NCI-H82 treated with DMSO at 0.1 percent for 48 hours (cell line): ENCODE data around the gene PCDH9.

Source experiments
- DNase-seq: peaks from one replicate; lab custom pipeline; 2025; ENCODE audit not compliant: unreplicated experiment; lab: John Stamatoyannopoulos, UW

Gene PCDH9

DNA sequence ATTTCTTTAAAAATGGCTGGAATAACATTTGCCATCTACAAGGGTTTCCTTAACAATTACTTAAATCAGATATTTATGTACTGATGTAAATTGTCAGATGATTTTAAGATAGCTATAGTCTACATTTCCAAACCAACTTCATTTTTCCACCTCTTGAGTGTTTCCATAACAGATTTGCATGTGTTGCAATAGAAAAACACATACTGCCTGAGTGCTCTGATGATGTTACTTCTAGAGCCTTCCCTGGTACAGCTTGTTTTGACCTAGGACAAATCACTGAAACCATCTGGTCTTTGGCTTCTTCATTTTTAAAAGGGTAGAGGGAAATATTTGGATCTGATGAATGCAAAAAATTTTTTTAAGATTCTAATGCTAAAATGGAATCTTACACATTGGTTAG is 245.9 kb downstream of the PCDH9 start:
- DNase-seq = no peak

DNA sequence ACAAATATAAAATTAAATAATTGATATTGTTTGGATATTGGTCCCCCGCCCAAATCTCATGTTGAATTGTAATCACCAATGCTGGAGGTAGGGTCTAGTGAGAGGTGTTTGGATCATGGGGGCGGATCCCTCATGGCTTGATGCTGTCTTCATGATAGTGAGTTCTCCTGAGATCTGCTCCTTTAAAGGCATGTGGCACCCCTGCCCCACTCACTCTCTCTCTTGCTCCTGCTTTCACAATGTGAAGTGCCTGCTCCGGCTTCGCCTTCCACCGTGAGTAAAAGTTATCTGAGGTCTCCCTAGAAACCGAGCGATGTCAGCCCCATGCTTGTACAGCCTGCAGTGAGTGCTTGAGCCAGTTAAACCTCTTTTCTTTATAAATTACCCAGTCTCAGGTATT is 248.2 kb downstream of the PCDH9 start:
- no peak for DNase-seq

DNA sequence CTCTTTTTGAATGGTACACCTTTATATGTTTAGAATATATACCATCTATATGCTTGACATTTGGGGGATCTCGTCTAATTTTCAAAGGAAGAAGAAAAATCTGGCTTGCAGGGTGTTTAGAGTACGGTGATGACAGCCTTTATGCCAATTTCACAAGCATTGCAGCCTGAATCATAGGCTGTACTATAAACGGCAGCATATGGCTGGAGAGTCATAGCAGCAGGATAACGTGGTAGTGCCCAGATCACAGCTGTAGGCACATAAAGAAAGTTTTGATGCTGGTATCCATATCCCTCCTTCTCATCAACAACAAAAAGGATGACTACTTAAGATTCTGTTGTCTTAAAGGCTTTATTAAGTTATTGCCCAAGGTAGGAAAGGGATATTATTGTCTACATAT is 253.0 kb downstream of the PCDH9 start:
- DNase-seq = no peak

DNA sequence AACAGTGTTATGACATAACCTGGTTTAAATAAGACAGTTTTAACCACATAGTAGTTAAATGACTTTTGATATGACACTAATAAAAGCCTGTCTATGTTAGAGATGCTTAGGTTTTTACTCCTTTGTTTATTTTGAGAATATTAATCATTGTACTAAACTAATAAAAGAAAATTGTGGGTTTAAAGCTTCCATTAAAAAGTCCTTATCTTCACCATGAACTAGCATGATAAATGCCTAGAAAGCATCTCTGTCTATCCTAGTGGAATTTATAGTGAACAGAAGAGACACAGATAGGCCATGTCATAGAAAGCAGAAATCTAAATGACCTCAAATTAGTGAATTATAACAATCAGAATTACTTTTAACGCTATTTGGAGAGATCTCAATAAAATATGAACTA is 255.2 kb downstream of the PCDH9 start:
- no peak for DNase-seq

DNA sequence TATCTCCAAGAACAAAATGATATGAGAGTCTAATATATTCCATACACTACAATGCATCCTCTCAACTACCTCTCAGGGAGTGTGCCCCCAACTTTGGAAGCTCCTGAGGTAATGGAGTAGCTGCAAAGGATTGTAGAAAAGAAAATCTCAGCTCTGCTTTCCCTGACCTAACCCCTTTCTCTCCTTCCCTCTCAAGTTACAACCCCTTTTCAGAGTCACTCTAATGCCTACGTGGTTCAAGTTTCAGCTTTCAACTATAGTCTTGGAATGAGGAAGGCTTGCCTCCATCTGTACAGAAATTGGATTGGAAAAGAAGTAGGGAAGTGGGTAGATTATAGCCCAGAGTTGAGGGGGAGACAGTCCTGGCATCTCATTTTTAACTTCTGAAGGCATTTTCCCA is 256.0 kb downstream of the PCDH9 start:
- no peak for DNase-seq

DNA sequence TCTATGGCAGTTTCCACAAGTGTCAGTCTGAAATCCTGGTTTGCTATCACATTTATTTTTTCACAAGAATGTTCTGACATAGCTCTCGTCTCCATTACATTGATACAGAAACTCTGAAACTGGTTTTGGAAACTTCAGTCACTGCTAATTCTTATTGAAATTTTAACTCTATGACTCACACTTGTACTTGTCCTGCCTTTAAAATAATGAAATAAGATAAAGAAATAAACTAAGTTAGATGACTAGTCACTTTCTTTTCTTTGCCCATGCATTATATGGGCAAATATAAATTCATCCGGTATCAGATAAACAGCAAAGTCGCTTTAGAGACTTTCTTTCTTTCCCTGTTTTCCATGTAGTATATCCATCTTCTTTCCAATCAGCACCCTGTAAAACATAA is 257.5 kb downstream of the PCDH9 start:
- no peak for DNase-seq

DNA sequence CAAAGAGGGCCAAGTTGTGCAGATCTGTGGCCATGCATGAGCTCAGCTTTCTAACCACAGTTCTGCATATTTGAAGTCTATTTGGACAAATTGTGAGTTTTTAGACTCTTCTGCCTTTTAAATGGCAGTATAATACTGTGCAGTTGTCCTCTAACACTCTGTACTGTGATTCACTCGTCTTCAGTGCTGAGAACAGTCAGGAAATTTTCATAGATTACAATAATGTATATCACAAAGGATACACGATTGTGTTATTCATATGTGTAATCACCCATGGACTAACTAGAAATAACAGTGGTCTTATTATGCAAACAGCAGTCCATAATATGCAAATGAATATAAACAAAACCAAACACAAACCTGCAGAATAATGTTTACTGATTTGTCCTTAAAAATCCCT is 259.1 kb downstream of the PCDH9 start:
- no peak for DNase-seq

DNA sequence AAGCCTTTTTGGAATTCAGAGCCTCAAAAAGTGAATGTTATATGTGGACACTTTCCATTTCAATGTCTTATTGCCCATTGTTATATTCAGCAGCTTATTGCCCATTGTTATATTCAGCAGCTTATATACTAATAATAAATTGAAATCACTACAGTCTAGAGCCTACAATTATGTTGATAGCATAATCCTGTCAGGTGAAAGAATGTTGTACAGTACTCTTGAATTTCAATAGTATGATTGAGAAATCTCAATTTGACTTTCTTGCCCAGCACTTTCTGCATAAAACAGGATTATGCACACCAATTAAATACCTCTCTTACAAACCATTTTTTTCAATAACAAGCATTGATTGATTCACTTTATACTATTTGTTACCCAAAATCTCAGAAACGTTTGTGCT is 260.8 kb downstream of the PCDH9 start:
- DNase-seq = no peak

DNA sequence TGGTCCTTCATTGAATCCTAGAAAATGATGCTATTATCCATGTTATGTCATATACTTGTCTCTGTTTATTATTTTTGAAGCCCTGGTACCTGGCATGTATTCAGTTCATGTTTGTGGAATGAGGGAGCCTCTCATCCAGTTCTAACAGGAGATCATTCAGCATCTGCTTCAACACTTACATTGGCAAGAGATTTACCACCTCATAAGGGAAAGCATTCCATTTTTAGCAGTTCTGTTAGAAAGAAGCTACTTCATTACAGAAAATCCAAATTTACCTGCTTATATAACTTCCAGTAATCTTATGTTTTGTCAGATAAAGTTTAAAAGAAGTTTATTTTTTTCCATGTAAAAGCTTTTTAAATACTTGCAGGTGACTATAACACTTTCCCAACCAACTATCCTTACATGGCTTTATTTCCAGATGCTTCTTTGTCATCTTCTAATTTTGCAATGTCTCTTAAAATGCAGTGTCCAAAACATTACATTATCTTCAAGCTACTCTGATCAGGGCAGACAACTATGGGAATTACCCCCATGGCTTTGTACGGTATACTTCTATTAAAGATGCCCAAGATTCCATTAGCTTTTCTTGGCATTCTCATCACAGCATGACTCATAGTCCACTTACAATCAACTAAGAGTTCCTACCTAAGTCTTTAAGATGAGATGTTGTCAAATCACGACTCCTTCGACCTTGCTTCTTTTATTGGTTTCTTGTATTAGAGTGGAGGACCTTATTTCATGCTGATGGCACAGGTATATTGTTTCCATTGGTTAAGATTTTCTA is 262.1 kb downstream of the PCDH9 start:
- no peak for DNase-seq

DNA sequence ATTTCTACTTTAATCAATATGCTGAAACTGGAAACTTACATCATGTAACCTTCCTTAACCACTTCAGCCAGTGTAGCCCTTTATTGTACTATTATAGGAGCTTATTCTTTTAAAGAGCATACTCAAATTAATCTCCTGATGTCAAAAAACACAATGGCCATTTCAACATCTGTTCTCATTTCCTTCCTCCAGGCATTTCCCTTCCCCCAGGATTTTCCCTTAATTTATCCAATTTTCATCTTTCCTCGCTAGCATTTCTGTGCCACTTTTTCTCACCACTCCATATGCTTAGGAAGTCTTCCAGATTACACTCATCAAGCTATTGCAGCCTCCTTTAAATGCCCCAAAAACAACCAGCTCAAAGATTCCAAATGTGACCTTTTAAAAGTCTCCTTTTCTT is 265.0 kb downstream of the PCDH9 start:
- DNase-seq = peak; percentile 63

DNA sequence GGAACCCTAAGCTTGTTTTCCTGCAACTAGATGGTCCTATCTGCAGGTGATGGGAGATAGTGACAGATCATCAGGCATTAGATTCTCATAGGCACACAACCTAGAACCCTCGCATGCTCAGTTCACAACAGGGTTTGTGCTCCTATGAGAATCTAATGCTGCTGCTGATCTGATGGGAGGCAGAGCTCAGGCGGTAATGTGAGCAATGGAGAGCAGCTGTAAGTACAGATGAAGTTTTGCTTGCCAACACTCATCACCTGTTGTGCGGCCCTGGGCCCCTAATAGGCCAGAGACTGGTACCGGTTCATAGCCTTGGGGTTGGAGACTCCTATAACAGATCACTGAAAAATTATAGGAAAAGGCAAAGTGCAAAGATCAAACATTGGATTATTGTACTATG is 267.2 kb downstream of the PCDH9 start:
- DNase-seq = no peak

DNA sequence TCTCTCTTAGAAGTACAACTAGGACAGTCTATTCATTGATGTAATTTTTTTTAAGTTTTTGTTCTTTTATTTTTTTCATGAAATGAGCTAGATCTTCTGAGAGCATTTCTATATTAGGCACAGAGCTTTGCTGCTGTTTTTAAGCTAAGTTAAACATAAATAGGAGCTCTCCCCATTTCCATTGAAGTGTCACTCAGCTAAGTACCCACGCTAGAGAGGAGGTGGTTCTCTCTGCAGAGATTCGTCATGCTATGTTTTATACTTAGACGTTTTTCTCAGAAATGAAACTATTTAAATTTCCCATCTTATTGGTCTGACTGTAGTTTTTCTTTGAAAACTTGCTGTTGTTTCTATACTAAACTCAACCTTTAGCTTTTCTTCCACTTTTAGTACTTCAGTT is 271.5 kb downstream of the PCDH9 start:
- no peak for DNase-seq

DNA sequence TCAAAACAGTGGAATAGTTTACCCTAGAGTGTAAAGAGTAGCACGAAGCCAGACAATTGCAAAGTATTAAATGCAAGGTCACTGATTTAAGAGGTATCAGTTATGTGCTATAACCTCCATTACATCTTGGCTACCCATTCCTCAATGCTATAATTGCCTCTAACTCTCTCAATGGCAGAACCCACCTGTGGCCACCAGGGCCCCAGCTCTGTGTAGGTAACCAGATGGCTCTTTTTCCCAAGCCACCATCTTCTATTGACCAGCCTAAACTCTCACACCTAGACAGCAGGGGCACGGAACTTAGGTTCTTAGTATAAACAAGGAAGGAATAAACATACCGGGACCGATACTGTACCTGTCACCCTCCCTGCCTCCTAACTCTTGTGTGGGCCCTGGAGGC is 277.6 kb downstream of the PCDH9 start:
- DNase-seq = no peak

DNA sequence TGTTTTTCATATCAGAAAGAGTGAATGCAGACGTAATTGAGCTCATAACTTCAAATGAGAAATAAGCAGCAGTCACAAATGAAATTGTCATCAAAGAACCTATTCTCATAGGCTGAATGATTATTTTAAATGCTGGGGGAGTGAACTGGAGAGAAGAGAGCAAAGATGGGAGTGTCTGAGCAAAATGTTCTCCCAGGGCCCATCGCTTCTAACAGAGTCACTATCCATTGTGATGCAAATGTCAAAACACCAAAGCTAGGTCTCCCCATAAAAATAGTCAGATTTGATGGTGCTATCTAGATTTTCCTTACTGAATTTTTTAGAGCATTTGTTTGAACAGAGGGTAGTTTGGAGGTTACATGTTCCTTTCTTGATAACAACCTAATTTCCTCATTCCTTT is 278.7 kb downstream of the PCDH9 start:
- DNase-seq = no peak

DNA sequence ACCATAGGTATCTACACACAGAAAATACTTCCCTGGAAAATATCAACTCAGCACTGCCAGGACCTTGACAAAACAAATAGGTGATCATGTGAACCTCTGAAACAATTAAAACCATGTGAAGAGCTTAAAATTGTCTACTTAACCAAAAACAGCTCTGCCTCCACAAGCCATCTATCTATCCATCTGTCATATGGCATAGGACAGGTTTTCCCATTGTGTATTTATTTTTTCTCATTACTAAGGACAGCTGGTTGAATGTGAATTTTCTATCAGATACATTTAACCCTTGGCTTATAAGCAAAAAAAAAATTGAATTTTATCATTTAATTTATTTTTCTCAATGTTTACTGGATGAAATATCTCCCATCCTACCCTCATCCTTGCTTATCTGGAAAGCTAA is 279.5 kb downstream of the PCDH9 start:
- no peak for DNase-seq

DNA sequence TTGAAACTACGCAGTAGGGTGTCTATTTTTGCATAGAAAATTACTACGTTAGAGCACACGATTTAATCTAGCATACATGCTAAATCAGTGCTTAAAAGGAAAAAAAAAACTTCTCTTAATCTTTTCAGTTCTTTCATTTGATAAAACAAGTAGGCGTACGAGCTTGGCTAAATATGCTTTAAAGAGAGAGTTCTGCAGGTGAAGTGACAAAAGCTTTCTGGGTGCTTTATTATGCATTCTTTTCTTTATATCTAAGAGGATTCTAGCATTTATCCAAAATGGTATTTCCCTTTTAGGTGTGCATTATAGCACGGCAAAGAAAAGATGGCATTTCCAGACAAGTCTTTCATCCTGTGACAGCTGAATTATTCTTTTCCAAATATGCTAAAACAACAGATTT is 281.2 kb downstream of the PCDH9 start:
- DNase-seq = no peak

DNA sequence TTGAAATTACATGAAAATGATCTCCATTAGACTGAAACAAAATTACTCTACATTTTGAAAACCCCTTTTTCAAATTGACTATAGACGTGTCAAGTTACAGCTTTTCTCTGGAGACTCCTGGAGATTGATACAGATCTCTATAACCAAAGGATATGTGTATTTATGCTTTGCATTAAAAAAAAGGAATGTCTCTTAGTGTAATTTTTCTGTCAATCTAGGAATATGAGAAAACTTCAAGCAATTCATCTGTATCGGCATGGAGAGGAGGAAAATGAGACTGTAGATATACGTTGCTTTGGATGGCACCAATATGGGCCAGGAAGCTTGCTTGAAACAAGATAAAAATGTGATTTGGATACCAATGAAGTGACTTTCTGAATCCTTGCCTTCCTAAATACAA is 286.6 kb downstream of the PCDH9 start:
- no peak for DNase-seq

DNA sequence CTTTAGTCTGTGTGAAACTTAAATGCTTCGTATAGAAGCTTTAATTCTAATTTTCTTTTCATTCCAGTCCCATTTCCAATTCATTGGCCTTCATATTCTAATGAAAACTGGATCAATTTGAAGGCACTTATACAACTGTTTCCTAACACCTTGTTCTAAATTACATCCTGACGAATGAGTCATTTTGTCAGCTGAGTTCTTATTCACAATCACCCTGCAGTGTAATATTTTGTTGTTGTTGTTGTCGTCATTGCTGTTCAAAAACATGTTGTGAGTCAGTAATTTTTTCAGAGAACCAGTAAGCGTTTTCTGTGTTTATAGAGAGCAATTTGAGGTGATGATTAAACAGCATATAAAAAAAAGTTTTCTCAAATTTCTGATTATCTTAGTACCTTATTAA is 290.0 kb downstream of the PCDH9 start:
- no peak for DNase-seq

DNA sequence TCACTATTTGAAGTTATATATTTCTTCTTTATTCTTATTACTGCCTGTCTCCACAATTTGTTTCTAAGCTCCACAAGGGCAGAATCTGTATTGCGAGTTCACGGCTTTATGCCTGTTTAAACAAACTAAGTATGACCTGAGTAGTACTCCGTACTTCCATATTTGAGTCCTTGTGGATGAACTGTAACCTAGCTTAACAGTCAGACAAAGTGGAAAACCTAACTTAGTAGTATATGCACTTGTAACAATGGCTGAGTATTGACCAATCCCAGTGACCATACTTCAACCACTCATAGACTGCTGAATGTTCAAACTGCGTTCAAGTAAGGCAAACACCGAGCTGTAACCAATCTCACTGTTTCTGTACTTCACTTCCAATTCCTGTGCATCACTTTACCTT is 292.7 kb downstream of the PCDH9 start:
- no peak for DNase-seq

DNA sequence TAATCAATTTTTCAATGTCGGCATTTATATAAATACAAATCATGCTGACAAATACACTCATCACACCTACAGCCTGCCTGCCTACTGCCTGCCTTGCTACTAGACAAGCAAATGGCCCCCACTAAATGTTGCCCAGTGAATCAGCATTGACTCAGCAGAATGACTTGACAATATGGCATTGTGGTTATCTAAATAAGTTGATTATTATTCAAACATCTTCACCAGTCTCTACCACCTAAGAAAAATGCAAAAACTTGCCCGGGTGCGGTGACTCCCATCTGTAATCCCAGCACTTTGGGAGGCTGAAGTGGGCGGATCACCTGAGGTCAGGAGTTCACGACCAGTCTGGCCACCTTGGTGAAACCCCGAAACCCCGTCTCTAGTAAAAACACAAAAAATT is 296.1 kb downstream of the PCDH9 start:
- no peak for DNase-seq

DNA sequence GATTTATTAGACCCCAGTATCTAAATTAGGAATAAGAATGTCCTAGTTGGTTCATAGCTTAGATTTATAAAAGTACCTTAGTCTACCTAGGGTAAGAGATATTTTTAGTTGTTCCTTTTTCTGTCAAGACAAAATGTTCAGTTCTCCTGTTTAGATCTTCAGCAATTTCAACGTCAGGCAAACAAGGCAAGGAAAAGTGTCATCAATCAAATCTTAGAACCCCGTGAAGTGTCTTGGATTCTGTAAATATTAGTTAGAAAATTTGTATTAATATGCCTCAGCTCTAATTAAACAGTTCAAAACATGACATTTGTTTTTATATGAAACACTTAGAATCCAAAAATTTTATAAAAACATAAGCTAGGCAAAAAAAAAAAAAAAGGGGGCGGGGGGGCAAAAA is 296.6 kb downstream of the PCDH9 start:
- DNase-seq = no peak

DNA sequence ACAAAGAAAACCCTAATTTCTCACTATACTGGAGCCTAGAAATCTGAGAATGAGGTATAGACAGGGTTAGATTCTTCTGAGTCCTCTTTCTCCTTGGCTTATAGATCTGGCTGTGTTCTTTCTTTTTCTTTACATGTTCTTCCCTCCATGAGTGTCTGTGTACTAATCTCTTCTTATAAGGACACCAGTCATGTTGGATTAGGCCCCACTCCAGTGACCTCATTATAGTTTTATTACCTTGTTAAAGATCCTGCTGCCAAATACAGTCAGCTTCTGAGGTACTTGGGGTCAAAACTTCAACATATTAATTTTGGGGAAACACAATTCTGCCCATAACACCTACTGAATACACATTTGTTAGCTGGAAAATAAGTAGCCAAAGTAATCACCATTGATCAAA is 302.6 kb downstream of the PCDH9 start:
- peak; percentile 63 for DNase-seq

DNA sequence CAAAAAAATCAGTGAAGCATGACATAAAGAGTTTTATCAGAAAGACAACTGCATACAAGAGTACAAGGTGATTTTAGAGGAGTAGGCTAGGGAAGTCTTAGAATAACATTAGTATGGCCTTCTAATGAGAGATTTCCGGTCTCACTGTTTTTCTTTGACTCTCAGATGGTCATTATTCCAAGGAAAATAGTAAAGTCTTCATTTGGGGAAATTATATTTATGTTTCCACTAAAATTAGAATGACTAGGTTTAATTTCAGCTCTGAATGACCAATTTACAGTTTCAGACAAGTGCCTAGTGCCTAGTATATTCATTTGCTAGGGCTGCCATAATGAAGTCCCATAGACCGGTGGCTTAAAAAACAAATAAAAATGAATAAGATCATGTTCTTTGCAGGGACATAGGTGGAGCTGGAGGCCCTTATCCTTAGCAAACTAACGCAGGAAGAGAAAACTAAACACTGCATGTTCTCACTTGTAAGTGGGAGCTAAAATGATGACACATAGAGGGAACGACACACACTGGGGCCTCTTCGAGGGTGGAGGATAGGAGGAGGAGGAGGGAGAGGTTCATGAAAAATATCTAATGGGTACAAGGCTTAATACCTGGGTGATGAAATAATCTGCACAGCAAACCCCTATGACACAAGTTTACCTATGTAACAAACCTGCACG is 303.1 kb downstream of the PCDH9 start:
- DNase-seq = no peak
